HUES64 (cell line): Measurements from ENCODE around the gene CAMK1D.

Experiments
- H3K27ac ChIP-seq: 2 replicates; pipeline ENCODE4 v1.7.0; 2013; ENCODE audit warnings: low read depth, low read length, inconsistent platforms
- H3K27me3 ChIP-seq: 2 replicates; pipeline ENCODE4 v1.6.1; 2013; ENCODE audit warnings: mild to moderate bottlenecking, low read length; ENCODE audit not compliant: insufficient read depth
- H3K36me3 ChIP-seq: 2 replicates; pipeline ENCODE4 v1.6.1; 2013; ENCODE audit warnings: mild to moderate bottlenecking, low read length; ENCODE audit not compliant: insufficient read depth
- H3K4me1 ChIP-seq: 2 replicates; pipeline ENCODE4 v1.6.1; 2013; ENCODE audit warnings: mild to moderate bottlenecking, low read length, moderate library complexity; ENCODE audit not compliant: insufficient read depth
- H3K4me3 ChIP-seq: 2 replicates; pipeline ENCODE4 v1.5.1; 2013; ENCODE audit warnings: mild to moderate bottlenecking, low read length, moderate library complexity
- H3K9ac ChIP-seq: 2 replicates; pipeline ENCODE4 v1.6.1; 2013; ENCODE audit warnings: mild to moderate bottlenecking, low read depth, low read length
- H3K9me3 ChIP-seq: 2 replicates; pipeline ENCODE4 v1.6.1; 2013; ENCODE audit warnings: low read depth, low read length; ENCODE audit not compliant: insufficient read depth
- WGBS: fragments of 150-250, 120-280 bp; methylation state at CpG from one replicate; pipeline ENCODE4 v1.1.7; 2013; ENCODE audit warnings: missing lambda C conversion rate; 5-methylcytosine and 5-hydroxymethylcytosine counted together

Gene CAMK1D

GRCh38 chr10:12459340-12459739, 110.0 kb downstream of the CAMK1D start:
- WGBS: 97% methylated on average over 2 of the region's 4 CpGs
- Histone ChIP-seq H3K4me1 (no peaks in the 10 kb centered on the region), H3K9me3 (no peaks in the 10 kb centered on the region), H3K27me3 (no peaks in the 10 kb centered on the region), H3K36me3 (no peaks in the 10 kb centered on the region), H3K9ac (no peak overlapping the region), H3K27ac (no peak overlapping the region), H3K4me3 (no peak overlapping the region)

GRCh38 chr10:12459762-12460161, 110.4 kb downstream of the CAMK1D start:
- Histone ChIP-seq H3K27me3 (no peaks in the 10 kb centered on the region), H3K4me1 (no peaks in the 10 kb centered on the region), H3K9ac (no peak overlapping the region), H3K27ac (no peak overlapping the region), H3K36me3 (no peaks in the 10 kb centered on the region), H3K4me3 (no peak overlapping the region), H3K9me3 (no peaks in the 10 kb centered on the region)
- 90% methylated on average over 6 of the region's 6 CpGs for WGBS

- Histone ChIP-seq H3K4me1 (no peaks in the 10 kb centered on the region), H3K9ac (no peak overlapping the region), H3K27me3 (no peaks in the 10 kb centered on the region), H3K27ac (no peak overlapping the region), H3K9me3 (no peaks in the 10 kb centered on the region), H3K4me3 (no peak overlapping the region), H3K36me3 (no peaks in the 10 kb centered on the region)
- WGBS: 98% methylated on average over 5 of the region's 5 CpGs
Observed at GRCh38 chr10:12463459-12463838, 114.1 kb downstream of the CAMK1D start.

GRCh38 chr10:12465385-12466136, 116.2 kb downstream of the CAMK1D start:
- Histone ChIP-seq H3K9ac (no peak overlapping the region), H3K9me3 (no peaks in the 10 kb centered on the region), H3K27me3 (no peaks in the 10 kb centered on the region), H3K4me1 (no peaks in the 10 kb centered on the region; the same call in 1 of the 2 replicates), H3K27ac (no peak overlapping the region), H3K4me3 (no peak overlapping the region), H3K36me3 (no peaks in the 10 kb centered on the region)
- WGBS: 94% methylated on average over 9 of the region's 9 CpGs

- Histone ChIP-seq H3K36me3 (no peaks in the 10 kb centered on the region), H3K4me3 (no peak overlapping the region), H3K9ac (no peak overlapping the region), H3K27me3 (no peaks in the 10 kb centered on the region), H3K9me3 (no peaks in the 10 kb centered on the region), H3K27ac (no peak overlapping the region), H3K4me1 (no peaks in the 10 kb centered on the region; the same call in 1 of the 2 replicates)
- 87% methylated on average over 17 of the region's 17 CpGs for WGBS
Observed at GRCh38 chr10:12466704-12467305, 117.5 kb downstream of the CAMK1D start.

GRCh38 chr10:12469345-12469744, 120.0 kb downstream of the CAMK1D start:
- no peaks in the 10 kb centered on the region; the same call in 1 of the 2 replicates for H3K4me1 ChIP-seq
- no peak overlapping the region for H3K27ac ChIP-seq
- 95% methylated on average over 4 of the region's 5 CpGs for WGBS
- no peaks in the 10 kb centered on the region for H3K9me3 ChIP-seq
- no peaks in the 10 kb centered on the region for H3K27me3 ChIP-seq
- no peak overlapping the region for H3K9ac ChIP-seq
- no peak overlapping the region for H3K4me3 ChIP-seq
- H3K36me3 ChIP-seq: no peaks in the 10 kb centered on the region

GRCh38 chr10:12470719-12471118, 121.4 kb downstream of the CAMK1D start:
- no peaks in the 10 kb centered on the region; the same call in 1 of the 2 replicates for H3K4me1 ChIP-seq
- no peak overlapping the region for H3K27ac ChIP-seq
- no peaks in the 10 kb centered on the region for H3K27me3 ChIP-seq
- H3K9ac ChIP-seq: no peak overlapping the region
- no peaks in the 10 kb centered on the region for H3K9me3 ChIP-seq
- no peaks in the 10 kb centered on the region for H3K36me3 ChIP-seq
- no peak overlapping the region for H3K4me3 ChIP-seq
- 97% methylated on average over 10 of the region's 10 CpGs for WGBS

GRCh38 chr10:12471135-12471534, 121.8 kb downstream of the CAMK1D start:
- Histone ChIP-seq H3K4me3 (no peak overlapping the region), H3K9me3 (no peaks in the 10 kb centered on the region), H3K9ac (no peak overlapping the region), H3K27me3 (no peaks in the 10 kb centered on the region), H3K27ac (no peak overlapping the region), H3K4me1 (no peaks in the 10 kb centered on the region; the same call in 1 of the 2 replicates), H3K36me3 (no peaks in the 10 kb centered on the region)
- WGBS: 73% methylated on average over 5 of the region's 5 CpGs

GRCh38 chr10:12473491-12473890, 124.1 kb downstream of the CAMK1D start:
- H3K36me3 ChIP-seq: no peaks in the 10 kb centered on the region
- no peak overlapping the region for H3K4me3 ChIP-seq
- H3K27me3 ChIP-seq: no peaks in the 10 kb centered on the region
- 94% methylated on average over 5 of the region's 6 CpGs for WGBS
- H3K9me3 ChIP-seq: no peaks in the 10 kb centered on the region
- H3K9ac ChIP-seq: no peak overlapping the region
- H3K27ac ChIP-seq: no peak overlapping the region
- H3K4me1 ChIP-seq: no peaks in the 10 kb centered on the region; the same call in 1 of the 2 replicates

GRCh38 chr10:12474727-12475412, 125.5 kb downstream of the CAMK1D start:
- no peaks in the 10 kb centered on the region for H3K36me3 ChIP-seq
- H3K4me3 ChIP-seq: no peak overlapping the region
- no peaks in the 10 kb centered on the region for H3K27me3 ChIP-seq
- 93% methylated on average over 8 of the region's 8 CpGs for WGBS
- H3K4me1 ChIP-seq: no peaks in the 10 kb centered on the region
- H3K9me3 ChIP-seq: no peaks in the 10 kb centered on the region
- no peak overlapping the region for H3K27ac ChIP-seq
- H3K9ac ChIP-seq: no peak overlapping the region

GRCh38 chr10:12476656-12477055, 127.3 kb downstream of the CAMK1D start:
- Histone ChIP-seq H3K9me3 (no peaks in the 10 kb centered on the region), H3K27me3 (no peaks in the 10 kb centered on the region), H3K4me3 (no peak overlapping the region), H3K4me1 (no peaks in the 10 kb centered on the region), H3K9ac (no peak overlapping the region), H3K27ac (no peak overlapping the region), H3K36me3 (no peaks in the 10 kb centered on the region)
- 92% methylated on average over 3 of the region's 4 CpGs for WGBS
